Measurements from ENCODE around the gene SLC39A6.
"Not testable (repeated sequence)": the region's sequence is repeated elsewhere in the genome, so short reads cannot be mapped to it uniquely, and the experiment has no call there.

DNA sequence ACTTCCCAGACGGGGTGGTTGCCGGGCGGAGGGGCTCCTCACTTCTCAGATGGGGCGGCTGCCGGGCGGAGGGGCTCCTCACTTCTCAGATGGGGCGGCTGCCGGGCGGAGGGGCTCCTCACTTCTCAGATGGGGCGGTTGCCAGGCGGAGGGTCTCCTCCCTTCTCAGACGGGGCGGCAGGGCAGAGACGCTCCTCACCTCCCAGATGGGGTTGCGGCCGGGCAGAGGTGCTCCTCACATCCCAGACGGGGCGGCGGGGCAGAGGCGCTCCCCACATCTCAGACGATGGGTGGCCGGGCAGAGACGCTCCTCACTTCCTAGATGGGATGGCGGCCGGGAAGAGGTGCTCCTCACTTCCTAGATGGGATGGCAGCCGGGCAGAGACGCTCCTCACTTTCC is 51.4 kb downstream of the SLC39A6 start:
- TF ChIP-seq, protein P1, sequence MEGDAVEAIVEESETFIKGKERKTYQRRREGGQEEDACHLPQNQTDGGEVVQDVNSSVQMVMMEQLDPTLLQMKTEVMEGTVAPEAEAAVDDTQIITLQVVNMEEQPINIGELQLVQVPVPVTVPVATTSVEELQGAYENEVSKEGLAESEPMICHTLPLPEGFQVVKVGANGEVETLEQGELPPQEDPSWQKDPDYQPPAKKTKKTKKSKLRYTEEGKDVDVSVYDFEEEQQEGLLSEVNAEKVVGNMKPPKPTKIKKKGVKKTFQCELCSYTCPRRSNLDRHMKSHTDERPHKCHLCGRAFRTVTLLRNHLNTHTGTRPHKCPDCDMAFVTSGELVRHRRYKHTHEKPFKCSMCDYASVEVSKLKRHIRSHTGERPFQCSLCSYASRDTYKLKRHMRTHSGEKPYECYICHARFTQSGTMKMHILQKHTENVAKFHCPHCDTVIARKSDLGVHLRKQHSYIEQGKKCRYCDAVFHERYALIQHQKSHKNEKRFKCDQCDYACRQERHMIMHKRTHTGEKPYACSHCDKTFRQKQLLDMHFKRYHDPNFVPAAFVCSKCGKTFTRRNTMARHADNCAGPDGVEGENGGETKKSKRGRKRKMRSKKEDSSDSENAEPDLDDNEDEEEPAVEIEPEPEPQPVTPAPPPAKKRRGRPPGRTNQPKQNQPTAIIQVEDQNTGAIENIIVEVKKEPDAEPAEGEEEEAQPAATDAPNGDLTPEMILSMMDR (IDR thresholded peaks at IDR 0.05): not testable (repeated sequence)
- not testable (repeated sequence) for TF ChIP-seq POLR2A (IDR thresholded peaks at IDR 0.05)

Measured in adrenal gland (tissue), 5 donors.